ENCODE results near the gene ATP2B2. TPM values are rescaled to one million over a fixed set of nuclear protein-coding genes. Genes with fewer than 3 reads are reported as not detected.

Gene ATP2B2
- total RNA-seq, 1 experiment from 2014 or later: not detected

GRCh38 chr3:10350324-10350985 is 154.9 kb downstream of the ATP2B2 start:
- Histone ChIP-seq H3K4me2 (ENCODE audit: low read length) (no peak overlapping the region), H3K9me2 (ENCODE audit: insufficient read depth) (no peaks in the 10 kb centered on the region), H3K9me3 (ENCODE audit: control insufficient read depth in 1 of 2, insufficient read depth in 1 of 2, low read depth in 1 of 2, low read length in 2 of 2) (no peaks in the 10 kb centered on the region), H4K20me1 (ENCODE audit: insufficient read depth) (no peaks in the 10 kb centered on the region), H3K36me3 (ENCODE audit: control insufficient read depth in 1 of 2, insufficient read depth in 2 of 2, low read length in 2 of 2) (no peaks in the 10 kb centered on the region), H3K9ac (ENCODE audit: low read length) (no peak overlapping the region), H3K79me2 (ENCODE audit: insufficient read depth, low read length) (no peaks in the 10 kb centered on the region), H3K4me1 (ENCODE audit: control insufficient read depth in 1 of 2, insufficient read depth in 2 of 2, low read length in 2 of 2) (no peaks in the 10 kb centered on the region), H3K27ac (ENCODE audit: low read depth, low read length) (no peak overlapping the region), H3K27me3 (ENCODE audit: insufficient read depth, low read length) (no peaks in the 10 kb centered on the region; the same call in 1 of the 2 replicates), H2AFZ (ENCODE audit: low read depth, low read length, poor library complexity, severe bottlenecking) (peak overlapping the region; percentile 49), H3K4me3 (replicated peaks in 1 of 2; ENCODE audit: low read depth in 1 of 2, low read length in 2 of 2) (no peak overlapping the region)
- ChIA-PET RAD21 (ENCODE audit: low non-redundant PET in 1 of 2, low total read pairs in 2 of 2, uncharacterized antibody in 2 of 2, unreplicated experiment in 2 of 2) (no interaction called here), POLR2A (no interaction called here), CTCF (no interaction called here)
- no TSS peak for BruUV-seq (replicated peaks)
- no peak for TF ChIP-seq POLR2A (IDR thresholded peaks at IDR 0.05; ENCODE audit: borderline replicate concordance, extremely low read depth, insufficient read depth, insufficient read length)
- TF ChIP-seq ELF1 (IDR thresholded peaks at IDR 0.05; ENCODE audit: borderline replicate concordance, low read depth): no peak
- TF ChIP-seq EGR1 (IDR thresholded peaks at IDR 0.05; ENCODE audit: low read depth): no peak
- TF ChIP-seq EZH2 (IDR thresholded peaks at IDR 0.05): no peak
- no peak for TF ChIP-seq CEBPB (IDR thresholded peaks at IDR 0.05; ENCODE audit: low read depth)
- TF ChIP-seq, protein P1, sequence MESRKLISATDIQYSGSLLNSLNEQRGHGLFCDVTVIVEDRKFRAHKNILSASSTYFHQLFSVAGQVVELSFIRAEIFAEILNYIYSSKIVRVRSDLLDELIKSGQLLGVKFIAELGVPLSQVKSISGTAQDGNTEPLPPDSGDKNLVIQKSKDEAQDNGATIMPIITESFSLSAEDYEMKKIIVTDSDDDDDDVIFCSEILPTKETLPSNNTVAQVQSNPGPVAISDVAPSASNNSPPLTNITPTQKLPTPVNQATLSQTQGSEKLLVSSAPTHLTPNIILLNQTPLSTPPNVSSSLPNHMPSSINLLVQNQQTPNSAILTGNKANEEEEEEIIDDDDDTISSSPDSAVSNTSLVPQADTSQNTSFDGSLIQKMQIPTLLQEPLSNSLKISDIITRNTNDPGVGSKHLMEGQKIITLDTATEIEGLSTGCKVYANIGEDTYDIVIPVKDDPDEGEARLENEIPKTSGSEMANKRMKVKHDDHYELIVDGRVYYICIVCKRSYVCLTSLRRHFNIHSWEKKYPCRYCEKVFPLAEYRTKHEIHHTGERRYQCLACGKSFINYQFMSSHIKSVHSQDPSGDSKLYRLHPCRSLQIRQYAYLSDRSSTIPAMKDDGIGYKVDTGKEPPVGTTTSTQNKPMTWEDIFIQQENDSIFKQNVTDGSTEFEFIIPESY (IDR thresholded peaks at IDR 0.05; ENCODE audit: extremely low read depth, insufficient replicate concordance, low read length): no peak
- TF ChIP-seq ZFX (IDR thresholded peaks at IDR 0.05): no peak
- TF ChIP-seq SRF (IDR thresholded peaks at IDR 0.05; ENCODE audit: low read depth): no peak
- DNase-seq (ENCODE audit: low read depth, low spot score) (no peak), ATAC-seq (peak; percentile 29)
- intact Hi-C loops (cut with micrococcal nuclease): no loop called here

GRCh38 chr3:10349801-10350200 is 155.6 kb downstream of the ATP2B2 start:
- H4K20me1 ChIP-seq (ENCODE audit: insufficient read depth): no peaks in the 10 kb centered on the region
- H3K4me3 ChIP-seq (replicated peaks in 1 of 2; ENCODE audit: low read depth in 1 of 2, low read length in 2 of 2): no peak overlapping the region
- H3K9me2 ChIP-seq (ENCODE audit: insufficient read depth): no peaks in the 10 kb centered on the region
- no peak for ATAC-seq
- no peaks in the 10 kb centered on the region for H3K9me3 ChIP-seq (ENCODE audit: control insufficient read depth in 1 of 2, insufficient read depth in 1 of 2, low read depth in 1 of 2, low read length in 2 of 2)
- ChIA-PET POLR2A (no interaction called here), RAD21 (ENCODE audit: low non-redundant PET in 1 of 2, low total read pairs in 2 of 2, uncharacterized antibody in 2 of 2, unreplicated experiment in 2 of 2) (no interaction called here), CTCF (no interaction called here)
- no peak overlapping the region for H3K27ac ChIP-seq (ENCODE audit: low read depth, low read length)
- H3K4me2 ChIP-seq (ENCODE audit: low read length): no peak overlapping the region
- BruUV-seq (replicated peaks): no TSS peak
- no peaks in the 10 kb centered on the region for H3K79me2 ChIP-seq (ENCODE audit: insufficient read depth, low read length)
- H3K27me3 ChIP-seq (ENCODE audit: insufficient read depth, low read length): no peaks in the 10 kb centered on the region; the same call in 1 of the 2 replicates
- intact Hi-C loops (cut with micrococcal nuclease): no loop called here
- H3K9ac ChIP-seq (ENCODE audit: low read length): no peak overlapping the region
- H2AFZ ChIP-seq (ENCODE audit: low read depth, low read length, poor library complexity, severe bottlenecking): no peak overlapping the region
- DNase-seq (ENCODE audit: low read depth, low spot score): no peak
- no peaks in the 10 kb centered on the region for H3K36me3 ChIP-seq (ENCODE audit: control insufficient read depth in 1 of 2, insufficient read depth in 2 of 2, low read length in 2 of 2)
- no peaks in the 10 kb centered on the region for H3K4me1 ChIP-seq (ENCODE audit: control insufficient read depth in 1 of 2, insufficient read depth in 2 of 2, low read length in 2 of 2)
- TF ChIP-seq CTCF (IDR thresholded peaks at IDR 0.05 in 2 of 3, conservative IDR thresholded peaks at IDR 0.05 in 1 of 3; ENCODE audit: borderline replicate concordance in 1 of 3, insufficient read depth in 1 of 3, low read depth in 2 of 3, low read length in 2 of 3) (no peak), EZH2phosphoT487 (IDR thresholded peaks at IDR 0.05; ENCODE audit: borderline replicate concordance) (no peak), EGR1 (IDR thresholded peaks at IDR 0.05; ENCODE audit: low read depth) (no peak), RAD21 (IDR thresholded peaks at IDR 0.05; ENCODE audit: low read depth) (no peak), EZH2 (IDR thresholded peaks at IDR 0.05) (no peak), ELF1 (IDR thresholded peaks at IDR 0.05; ENCODE audit: borderline replicate concordance, low read depth) (no peak), POLR2AphosphoS5 (IDR thresholded peaks at IDR 0.05; ENCODE audit: low read depth, low read length) (no peak), SIN3A (IDR thresholded peaks at IDR 0.05; ENCODE audit: low read depth) (no peak), JUND (IDR thresholded peaks at IDR 0.05) (no peak), POLR2A (IDR thresholded peaks at IDR 0.05; ENCODE audit: borderline replicate concordance, extremely low read depth, insufficient read depth, insufficient read length) (no peak), SP1 (IDR thresholded peaks at IDR 0.05; ENCODE audit: low read depth) (no peak), YY1 (IDR thresholded peaks at IDR 0.05; ENCODE audit: extremely low read depth, insufficient replicate concordance, low read depth, low read length) (no peak), CEBPB (IDR thresholded peaks at IDR 0.05; ENCODE audit: low read depth) (no peak), SRF (IDR thresholded peaks at IDR 0.05; ENCODE audit: low read depth) (no peak)
- TF ChIP-seq, protein P2, sequence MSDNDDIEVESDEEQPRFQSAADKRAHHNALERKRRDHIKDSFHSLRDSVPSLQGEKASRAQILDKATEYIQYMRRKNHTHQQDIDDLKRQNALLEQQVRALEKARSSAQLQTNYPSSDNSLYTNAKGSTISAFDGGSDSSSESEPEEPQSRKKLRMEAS (IDR thresholded peaks at IDR 0.05): no peak

Data from HCT116 (cell line).